DMS53 treated with DMSO at 0.1 percent for 48 hours (cell line): ENCODE measurements around the gene TXNL4B.
A peak's percentile ranks its signal among the peaks of the same experiment; 100 is the strongest.

Experiments
- DNase-seq: peaks from one replicate; lab custom pipeline; 2025; ENCODE audit not compliant: unreplicated experiment; lab: John Stamatoyannopoulos, UW

The TXNL4B gene

GRCh38 chr16:72112906-72113615 is 19.6 kb upstream of the TXNL4B start:
- no peak for DNase-seq

- no peak for DNase-seq
Observed at GRCh38 chr16:72112452-72112792, 19.0 kb upstream of the TXNL4B start.

GRCh38 chr16:72111657-72112451 is 18.4 kb upstream of the TXNL4B start:
- no peak for DNase-seq

GRCh38 chr16:72110662-72111615 is 17.5 kb upstream of the TXNL4B start:
- DNase-seq: no peak

- no peak for DNase-seq
Observed at GRCh38 chr16:72109966-72110530, 16.6 kb upstream of the TXNL4B start.

GRCh38 chr16:72109300-72109699 is 15.9 kb upstream of the TXNL4B start:
- no peak for DNase-seq

GRCh38 chr16:72108353-72109102 is 15.1 kb upstream of the TXNL4B start:
- DNase-seq: no peak

- no peak for DNase-seq
Observed at GRCh38 chr16:72107371-72107770, 14.0 kb upstream of the TXNL4B start.

GRCh38 chr16:72105978-72106377 is 12.6 kb upstream of the TXNL4B start:
- DNase-seq: no peak

GRCh38 chr16:72104905-72105304 is 11.5 kb upstream of the TXNL4B start:
- DNase-seq: no peak

- no peak for DNase-seq
Observed at GRCh38 chr16:72101195-72101594, 7.8 kb upstream of the TXNL4B start.

- peak; percentile 1 for DNase-seq
Observed at GRCh38 chr16:72099377-72099818, 6.0 kb upstream of the TXNL4B start.

- DNase-seq: no peak
Observed at GRCh38 chr16:72098936-72099335, 5.5 kb upstream of the TXNL4B start.

- no peak for DNase-seq
Observed at GRCh38 chr16:72094266-72094610, 818 bp upstream of the TXNL4B start.

GRCh38 chr16:72092832-72093447 is 480 bp downstream of the TXNL4B start:
- DNase-seq: no peak

GRCh38 chr16:72091217-72091616 is 2.2 kb downstream of the TXNL4B start:
- no peak for DNase-seq

GRCh38 chr16:72085002-72085401 is 8.4 kb downstream of the TXNL4B start:
- no peak for DNase-seq

- no peak for DNase-seq
Observed at GRCh38 chr16:72084445-72084844, 9.0 kb downstream of the TXNL4B start.

- DNase-seq: no peak
Observed at GRCh38 chr16:72083778-72084404, 9.5 kb downstream of the TXNL4B start.
